WTC11 (cell line): Measurements from ENCODE around the gene MRPS11. TPM values are rescaled to one million over a fixed set of nuclear protein-coding genes. Genes with fewer than 3 reads are reported as not detected.

Experiments
- ATAC-seq: fragments of 200-7000 bp; cut with Tn5 transposase; 2 replicates; pipeline ENCODE4 v1.10.0; 2021; ENCODE audit warnings: mild to moderate bottlenecking, moderate library complexity
- CTCF ChIA-PET: fragments of 300-600 bp; sonication (Branson Sonifier 250); formaldehyde crosslinking; loops from one replicate; lab custom pipeline; 2021; ENCODE audit warnings: antibody characterized with exemption; lab: Charles Lee
- POLR2A ChIA-PET: fragments of 350-600 bp; sonication (Branson Sonifier 250); formaldehyde crosslinking; loops from one replicate; lab custom pipeline; 2021; ENCODE audit warnings: antibody characterized with exemption; lab: Charles Lee
- DNase-seq: peaks from one replicate; pipeline ENCODE4 v3.0.0; 2021; ENCODE audit warnings: low spot score
- H3K27ac Mint-ChIP-seq: 2 replicates; pipeline ENCODE4 v1.8.0; 2021; ENCODE audit warnings: mixed read lengths
- H3K27me3 Mint-ChIP-seq: 2 replicates; pipeline ENCODE4 v1.8.0; 2021; ENCODE audit warnings: low read depth, mild to moderate bottlenecking, moderate library complexity, mixed read lengths
- H3K36me3 Mint-ChIP-seq: 2 replicates; pipeline ENCODE4 v1.8.0; 2021; ENCODE audit warnings: mixed read lengths
- H3K4me1 Mint-ChIP-seq: 2 replicates; pipeline ENCODE4 v1.8.0; 2022; ENCODE audit warnings: mixed read lengths
- H3K4me3 Mint-ChIP-seq: 2 replicates; pipeline ENCODE4 v1.8.0; 2021; ENCODE audit warnings: mild to moderate bottlenecking, moderate library complexity, mixed read lengths
- H3K9me3 Mint-ChIP-seq: 2 replicates; pipeline ENCODE4 v1.8.0; 2021; ENCODE audit warnings: mixed read lengths
- ATF1 ChIP-seq: sonication (generic); formaldehyde crosslinking; IDR thresholded peaks from 2 replicates; pipeline ENCODE4 v1.8.1; 2023; ENCODE audit warnings: mild to moderate bottlenecking, moderate library complexity, missing genetic modification reagents
- CDX4 ChIP-seq: fragments of 250-450 bp; sonication (Bioruptor Pico); IDR thresholded peaks from 2 replicates; pipeline ENCODE4 v1.9.0; 2021; ENCODE audit warnings: moderate library complexity, mild to moderate bottlenecking, inconsistent platforms, borderline replicate concordance
- E2F5 ChIP-seq: sonication (generic); formaldehyde crosslinking; IDR thresholded peaks from 2 replicates; pipeline ENCODE4 v1.8.1; 2022; ENCODE audit warnings: mild to moderate bottlenecking, moderate library complexity, missing genetic modification reagents
- ELF4 ChIP-seq: sonication (generic); formaldehyde crosslinking; IDR thresholded peaks from 2 replicates; pipeline ENCODE4 v1.8.1; 2022; ENCODE audit warnings: low read depth, mild to moderate bottlenecking, moderate library complexity, missing genetic modification reagents
- EMX1 ChIP-seq: fragments of 250-450 bp; sonication (Bioruptor Pico); IDR thresholded peaks from 2 replicates; pipeline ENCODE4 v1.8.0; 2021; ENCODE audit warnings: mild to moderate bottlenecking
- FOXP1 ChIP-seq: sonication (generic); formaldehyde crosslinking; IDR thresholded peaks from 2 replicates; pipeline ENCODE4 v1.8.0; 2022; ENCODE audit warnings: missing genetic modification reagents, mild to moderate bottlenecking, moderate library complexity, borderline replicate concordance
- GRHL2 ChIP-seq: fragments of 250-450 bp; sonication (Bioruptor Pico); IDR thresholded peaks from 2 replicates; pipeline ENCODE4 v1.8.0; 2022; ENCODE audit warnings: mild to moderate bottlenecking, moderate library complexity; ENCODE audit not compliant: insufficient replicate concordance, severe bottlenecking
- IRF2 ChIP-seq: sonication (generic); formaldehyde crosslinking; IDR thresholded peaks from 2 replicates; pipeline ENCODE4 v1.8.0; 2022; ENCODE audit warnings: low read depth, missing genetic modification reagents, borderline replicate concordance
- JAZF1 ChIP-seq: fragments of 250-450 bp; sonication (Bioruptor Pico); IDR thresholded peaks from 2 replicates; pipeline ENCODE4 v1.9.0; 2021; ENCODE audit warnings: moderate library complexity, mild to moderate bottlenecking, inconsistent platforms
- MAX ChIP-seq: sonication (generic); formaldehyde crosslinking; IDR thresholded peaks from 2 replicates; pipeline ENCODE4 v1.8.0; 2022; ENCODE audit warnings: mild to moderate bottlenecking, missing genetic modification reagents
- MYBL2 ChIP-seq: sonication (generic); formaldehyde crosslinking; IDR thresholded peaks from 2 replicates; pipeline ENCODE4 v1.8.1; 2023; ENCODE audit warnings: mild to moderate bottlenecking, moderate library complexity, missing genetic modification reagents
- NR1H2 ChIP-seq: sonication (generic); formaldehyde crosslinking; IDR thresholded peaks from 2 replicates; pipeline ENCODE4 v1.9.0; 2021; ENCODE audit warnings: mild to moderate bottlenecking, moderate library complexity, missing genetic modification reagents
- OVOL2 ChIP-seq: fragments of 250-450 bp; sonication (Bioruptor Pico); IDR thresholded peaks from 2 replicates; pipeline ENCODE4 v1.9.0; 2021; ENCODE audit warnings: mild to moderate bottlenecking, borderline replicate concordance
- PREB ChIP-seq: sonication (generic); formaldehyde crosslinking; IDR thresholded peaks from 2 replicates; pipeline ENCODE4 v1.8.1; 2022; ENCODE audit warnings: mild to moderate bottlenecking, missing genetic modification reagents, moderate library complexity, borderline replicate concordance
- SMAD4 ChIP-seq: sonication (generic); formaldehyde crosslinking; IDR thresholded peaks from 2 replicates; pipeline ENCODE4 v1.8.0; 2022; ENCODE audit warnings: mild to moderate bottlenecking, missing genetic modification reagents
- STAT6 ChIP-seq: sonication (generic); formaldehyde crosslinking; conservative IDR thresholded peaks from 2 replicates; pipeline ENCODE4 v1.8.1; 2023; ENCODE audit warnings: mild to moderate bottlenecking, low read depth, missing genetic modification reagents, moderate library complexity
- USF1 ChIP-seq: sonication (generic); formaldehyde crosslinking; IDR thresholded peaks from 2 replicates; pipeline ENCODE4 v1.8.0; 2022; ENCODE audit warnings: mild to moderate bottlenecking, missing genetic modification reagents
- ZBTB43 ChIP-seq: sonication (generic); formaldehyde crosslinking; IDR thresholded peaks from 2 replicates; pipeline ENCODE4 v1.8.1; 2023; ENCODE audit warnings: mild to moderate bottlenecking, missing genetic modification reagents
- ZMAT4 ChIP-seq: fragments of 250-450 bp; sonication (Bioruptor Pico); IDR thresholded peaks from 2 replicates; pipeline ENCODE4 v1.9.0; 2021; ENCODE audit warnings: mild to moderate bottlenecking
- ZNF263 ChIP-seq: sonication (generic); formaldehyde crosslinking; IDR thresholded peaks from 2 replicates; pipeline ENCODE4 v1.8.1; 2022; ENCODE audit warnings: low read depth, mild to moderate bottlenecking, moderate library complexity, missing genetic modification reagents
- ZNF396 ChIP-seq: fragments of 250-450 bp; sonication (Bioruptor Pico); IDR thresholded peaks from 2 replicates; pipeline ENCODE4 v1.8.0; 2021; ENCODE audit warnings: mild to moderate bottlenecking, moderate library complexity, borderline replicate concordance
- ZNF416 ChIP-seq: fragments of 250-450 bp; sonication (Bioruptor Pico); IDR thresholded peaks from 2 replicates; pipeline ENCODE4 v1.9.0; 2021; ENCODE audit warnings: mild to moderate bottlenecking, inconsistent platforms
- ZNF512 ChIP-seq: sonication (generic); formaldehyde crosslinking; IDR thresholded peaks from 2 replicates; pipeline ENCODE4 v1.8.1; 2022; ENCODE audit warnings: missing genetic modification reagents, borderline replicate concordance
- ZNF671 ChIP-seq: fragments of 250-450 bp; sonication (Bioruptor Pico); IDR thresholded peaks from 2 replicates; pipeline ENCODE4 v1.8.0; 2021; ENCODE audit warnings: mild to moderate bottlenecking
- total RNA-seq: library from RNA; stranded (reverse); gene quantifications from 3 replicates; pipeline ENCODE4 v1.2.3, GENCODE V29; 2021

The MRPS11 gene
- total RNA-seq, 1 experiment from 2014 or later = 49.1 TPM

GRCh38 chr15:88428053-88428452 is 39.5 kb upstream of the MRPS11 start:
- H3K4me1 Mint-ChIP-seq = 0 out of 2 replicates have a peak, but pooled peaks cover under 1% of the 10 kb centered on the region
- CTCF ChIA-PET = interaction anchor here (0.7 to 2.9 kb wide), 4 partner anchors 8 to 185 kb away, joined by 3 to 13 read pairs (median 4); no protein-coding TSS in a partner anchor
- no peaks in the 10 kb centered on the region for H3K9me3 Mint-ChIP-seq
- H3K36me3 Mint-ChIP-seq = no peaks in the 10 kb centered on the region
- no peak overlapping the region for H3K27ac Mint-ChIP-seq
- ATAC-seq (no peak), DNase-seq (no peak)
- peaks cover 6% of the 10 kb centered on the region; the same call in 1 of the 2 replicates for H3K27me3 Mint-ChIP-seq
- no peak overlapping the region for H3K4me3 Mint-ChIP-seq
- POLR2A ChIA-PET = no interaction called here
- TF ChIP-seq ZBTB43 (CRISPR knock-in tag) = no peak
- no peak for TF ChIP-seq ZNF396 (CRISPR knock-in tag)
- no peak for TF ChIP-seq IRF2 (CRISPR knock-in tag)
- no peak for TF ChIP-seq OVOL2 (CRISPR knock-in tag)
- TF ChIP-seq ZNF416 (CRISPR knock-in tag) = no peak
- no peak for TF ChIP-seq E2F5 (CRISPR knock-in tag)
- no peak for TF ChIP-seq CDX4 (CRISPR knock-in tag)
- TF ChIP-seq STAT6 = no peak
- TF ChIP-seq JAZF1 (CRISPR knock-in tag) = no peak
- no peak for TF ChIP-seq FOXP1 (CRISPR knock-in tag)
- TF ChIP-seq USF1 (CRISPR knock-in tag) = no peak

- ChIA-PET CTCF (interaction anchor here (0.7 to 1.1 kb wide), 3 partner anchors 26 to 38 kb away, joined by 3 to 4 read pairs (median 3); partner anchors contain the start of genes MRPL46 and MRPS11), POLR2A (no interaction called here)
- no peak overlapping the region for H3K27ac Mint-ChIP-seq
- DNase-seq (no peak), ATAC-seq (peak; percentile 33)
- no peaks in the 10 kb centered on the region for H3K36me3 Mint-ChIP-seq
- no peak overlapping the region for H3K4me3 Mint-ChIP-seq
- peaks cover 6% of the 10 kb centered on the region; the same call in 1 of the 2 replicates for H3K27me3 Mint-ChIP-seq
- H3K9me3 Mint-ChIP-seq = no peaks in the 10 kb centered on the region
- peaks cover 8% of the 10 kb centered on the region for H3K4me1 Mint-ChIP-seq
- TF ChIP-seq EMX1 (CRISPR knock-in tag) (no peak), PREB (CRISPR knock-in tag) (no peak), NR1H2 (no peak), ZNF512 (CRISPR knock-in tag) (no peak), MAX (CRISPR knock-in tag) (no peak), MYBL2 (no peak), ATF1 (CRISPR knock-in tag) (no peak), SMAD4 (CRISPR knock-in tag) (no peak), ZNF671 (CRISPR knock-in tag) (no peak), ZMAT4 (no peak), GRHL2 (CRISPR knock-in tag) (no peak), ELF4 (CRISPR knock-in tag) (no peak), ZNF263 (CRISPR knock-in tag) (no peak)
Observed at GRCh38 chr15:88428805-88429605, 38.5 kb upstream of the MRPS11 start.
